GM20431 (cell line): ENCODE results near the gene OR11G2.
"Not testable (repeated sequence)": the region's sequence is repeated elsewhere in the genome, so short reads cannot be mapped to it uniquely, and the experiment has no call there.

Experiments used
- in situ Hi-C: fragments of 300-500 bp; cut with MseI, MboI; formaldehyde crosslinking; loops from one replicate; pipeline ENCODE4 v1.15.0; 2020; ENCODE audit warnings: low sequenced_read_pairs; ENCODE audit not compliant: unreplicated experiment

The OR11G2 gene

DNA sequence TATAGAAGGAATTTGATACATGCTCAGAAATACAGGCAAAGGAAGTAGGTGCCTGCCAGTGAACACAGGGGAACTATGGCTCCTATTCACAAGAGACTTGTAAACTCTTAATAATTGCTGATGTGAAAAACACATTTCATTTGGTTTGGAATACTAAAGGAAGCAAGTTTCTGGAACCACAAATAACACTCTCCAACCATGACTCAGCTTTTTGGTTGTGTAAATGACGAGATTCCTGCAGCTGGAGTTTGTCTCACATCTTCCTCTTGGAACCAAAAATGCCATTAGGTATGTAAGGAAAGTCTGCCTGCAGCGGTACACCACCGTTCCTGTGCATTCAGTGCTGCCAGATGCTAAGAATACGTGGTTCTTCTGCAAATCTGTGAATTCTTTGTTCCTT, 28.3 kb downstream of the OR11G2 start:
- in situ Hi-C loops: no loop called here

DNA sequence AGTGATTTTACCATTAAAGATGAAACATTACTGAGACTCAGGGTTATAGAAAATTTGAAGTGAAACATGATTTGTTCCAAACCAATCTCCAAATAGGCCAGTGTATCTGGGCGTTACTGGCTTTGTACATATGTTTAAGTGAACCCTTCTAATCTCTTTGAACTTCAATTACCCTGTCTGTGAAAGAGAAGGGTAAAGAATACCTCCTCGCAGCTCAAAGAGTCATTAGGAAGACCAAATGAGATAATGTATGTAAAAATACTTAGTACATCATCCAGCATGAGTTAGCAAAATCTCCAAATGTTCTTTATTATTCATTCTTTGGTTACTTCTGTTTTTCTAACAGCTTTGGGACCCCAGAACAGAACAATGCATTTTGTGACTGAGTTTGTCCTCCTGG, 32.7 kb downstream of the OR11G2 start, which contains the start of gene OR11H6:
Gene OR11H6 (plus strand): TSS at position 301 of the 400 bp plus-strand sequence. CDS start 0 bp downstream, at position 301.
- in situ Hi-C loops: no loop called here

DNA sequence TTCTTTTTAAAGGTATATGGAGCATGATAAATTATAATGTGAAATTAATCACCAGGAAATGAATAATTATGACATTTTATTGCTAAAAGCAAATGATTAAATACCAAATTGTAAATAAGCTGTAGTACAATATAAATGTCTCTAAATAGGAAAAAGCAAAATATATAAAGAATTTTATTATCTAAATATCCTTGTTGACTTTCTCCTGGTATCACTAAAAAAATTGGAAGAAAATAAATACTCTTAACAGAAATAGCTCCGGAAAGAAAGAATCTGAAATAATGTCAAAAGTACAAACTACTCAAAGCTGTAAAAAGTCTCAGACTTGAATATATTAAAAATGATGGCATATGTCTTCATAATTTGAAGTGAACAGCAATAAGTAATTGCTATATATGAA, 38.0 kb downstream of the OR11G2 start, which contains the start of gene OR11H7:
Gene OR11H7 (plus strand): TSS at position 301 of the 400 bp plus-strand sequence.
- in situ Hi-C loops: no loop called here

DNA sequence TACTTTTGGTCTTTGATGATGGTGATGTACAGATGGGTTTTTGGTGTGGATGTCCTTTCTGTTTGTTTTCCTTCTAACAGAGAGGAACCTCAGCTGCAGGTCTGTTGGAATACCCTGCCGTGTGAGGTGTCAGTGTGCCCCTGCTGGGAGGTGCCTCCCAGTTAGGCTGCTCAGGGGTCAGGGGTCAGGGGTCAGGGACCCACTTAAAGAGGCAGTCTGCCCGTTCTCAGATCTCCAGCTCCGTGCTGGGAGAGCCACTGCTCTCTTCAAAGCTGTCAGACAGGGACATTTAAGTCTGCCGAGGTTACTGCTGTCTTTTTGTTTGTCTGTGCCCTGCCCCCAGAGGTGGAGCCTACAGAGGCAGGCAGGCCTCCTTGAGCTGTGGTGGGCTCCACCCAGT, 44.7 kb downstream of the OR11G2 start:
- in situ Hi-C loops: not testable (repeated sequence)

DNA sequence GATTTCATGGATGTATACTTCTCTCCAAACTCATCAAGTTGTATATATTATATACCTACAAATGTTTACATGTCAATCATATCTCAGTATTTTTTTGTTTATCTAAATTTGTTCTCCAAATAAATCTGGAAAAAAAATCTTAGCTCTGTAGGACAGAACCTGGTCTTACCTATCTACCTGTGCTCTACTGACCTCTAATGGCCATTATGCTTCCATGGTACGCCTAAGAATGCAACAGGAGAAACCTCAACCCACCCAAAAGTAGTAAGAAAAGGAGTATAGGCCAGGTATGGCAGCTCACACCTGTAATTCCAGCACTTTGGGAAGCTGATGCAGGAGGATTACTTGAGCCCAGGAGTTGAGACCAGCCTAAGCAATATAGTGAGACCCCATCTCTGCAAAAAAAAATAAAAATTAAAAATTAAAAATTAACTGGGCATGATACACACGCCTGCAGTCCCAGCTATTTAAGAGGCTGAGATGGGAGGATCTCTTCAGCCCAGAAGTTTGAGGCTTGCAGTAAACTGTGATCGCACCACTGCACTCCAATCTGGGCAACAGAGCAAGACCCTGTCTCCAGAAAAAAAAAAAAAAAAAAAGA, 57.0 kb downstream of the OR11G2 start:
- in situ Hi-C loops: no loop called here
